Progenitor cell of endocrine pancreas (in vitro differentiated cells): ENCODE results near the gene GPR176. TPM values are rescaled to one million over a fixed set of nuclear protein-coding genes. Genes with fewer than 3 reads are reported as not detected.

Source experiments
- DNase-seq: peaks from one replicate; pipeline ENCODE4 v3.0.0; 2021; ENCODE audit warnings: low spot score; ENCODE audit not compliant: unreplicated experiment
- H3K27ac Mint-ChIP-seq: 2 replicates; pipeline ENCODE4 v1.8.0; 2021; ENCODE audit warnings: mild to moderate bottlenecking, moderate library complexity, mixed read lengths
- H3K27me3 Mint-ChIP-seq: 2 replicates; pipeline ENCODE4 v1.8.0; 2021; ENCODE audit warnings: mixed read lengths
- H3K36me3 Mint-ChIP-seq: 2 replicates; pipeline ENCODE4 v1.8.0; 2022; ENCODE audit warnings: mixed read lengths; ENCODE audit not compliant: insufficient read depth
- H3K4me1 Mint-ChIP-seq: 2 replicates; pipeline ENCODE4 v1.8.0; 2021; ENCODE audit warnings: low read depth, mixed read lengths
- H3K4me3 Mint-ChIP-seq: 2 replicates; pipeline ENCODE4 v1.8.0; 2021; ENCODE audit warnings: low read depth, mild to moderate bottlenecking, moderate library complexity, mixed read lengths
- H3K9me3 Mint-ChIP-seq: 2 replicates; pipeline ENCODE4 v1.8.0; 2021; ENCODE audit warnings: low read depth, mixed read lengths
- CTCF ChIP-seq: fragments of 200-600 bp; sonication (generic); IDR thresholded peaks from one replicate; pipeline ENCODE4 v1.5.0; 2021; ENCODE audit warnings: antibody characterized with exemption, mild to moderate bottlenecking; ENCODE audit not compliant: unreplicated experiment
- total RNA-seq: library from RNA; stranded (reverse); gene quantifications from 2 replicates; pipeline ENCODE4 v1.2.1, GENCODE V29; 2021

GPR176 gene
- total RNA-seq, 1 donor from 2014 or later: 1.0 TPM

GRCh38 chr15:39860871-39861270 lies 59.2 kb downstream of the GPR176 start:
- no peak overlapping the region for H3K4me3 Mint-ChIP-seq
- H3K4me1 Mint-ChIP-seq: no peaks in the 10 kb centered on the region
- no peaks in the 10 kb centered on the region for H3K9me3 Mint-ChIP-seq
- no peak for DNase-seq
- no peaks in the 10 kb centered on the region for H3K36me3 Mint-ChIP-seq
- no peak overlapping the region for H3K27ac Mint-ChIP-seq
- no peaks in the 10 kb centered on the region for H3K27me3 Mint-ChIP-seq
- TF ChIP-seq CTCF: no peak

- Mint-ChIP-seq H3K27ac (no peak overlapping the region), H3K4me3 (no peak overlapping the region), H3K36me3 (no peaks in the 10 kb centered on the region), H3K9me3 (no peaks in the 10 kb centered on the region), H3K4me1 (no peaks in the 10 kb centered on the region), H3K27me3 (no peaks in the 10 kb centered on the region)
- TF ChIP-seq CTCF: no peak
- DNase-seq: no peak
These were observed 59.9 kb downstream of the GPR176 start for GRCh38 chr15:39860200-39860599.

- no peaks in the 10 kb centered on the region for H3K4me1 Mint-ChIP-seq
- DNase-seq: no peak
- no peak overlapping the region for H3K4me3 Mint-ChIP-seq
- TF ChIP-seq CTCF: no peak
- no peak overlapping the region for H3K27ac Mint-ChIP-seq
- H3K27me3 Mint-ChIP-seq: no peaks in the 10 kb centered on the region
- no peaks in the 10 kb centered on the region for H3K36me3 Mint-ChIP-seq
- no peaks in the 10 kb centered on the region for H3K9me3 Mint-ChIP-seq
These were observed 60.4 kb downstream of the GPR176 start for GRCh38 chr15:39859636-39860035.

GRCh38 chr15:39857132-39857531 lies 62.9 kb downstream of the GPR176 start:
- H3K4me3 Mint-ChIP-seq: no peak overlapping the region
- H3K27me3 Mint-ChIP-seq: no peaks in the 10 kb centered on the region
- no peaks in the 10 kb centered on the region for H3K36me3 Mint-ChIP-seq
- no peaks in the 10 kb centered on the region for H3K9me3 Mint-ChIP-seq
- TF ChIP-seq CTCF: no peak
- H3K4me1 Mint-ChIP-seq: no peaks in the 10 kb centered on the region
- H3K27ac Mint-ChIP-seq: no peak overlapping the region
- no peak for DNase-seq

- no peak overlapping the region for H3K4me3 Mint-ChIP-seq
- H3K36me3 Mint-ChIP-seq: no peaks in the 10 kb centered on the region
- no peak overlapping the region for H3K27ac Mint-ChIP-seq
- peaks cover 3% of the 10 kb centered on the region for H3K4me1 Mint-ChIP-seq
- H3K27me3 Mint-ChIP-seq: no peaks in the 10 kb centered on the region
- DNase-seq: no peak
- no peaks in the 10 kb centered on the region for H3K9me3 Mint-ChIP-seq
- no peak for TF ChIP-seq CTCF
These were observed 63.7 kb downstream of the GPR176 start for GRCh38 chr15:39856357-39856756.
